ENCODE results near the gene ZNF292. TPM values are rescaled to one million over a fixed set of nuclear protein-coding genes. Genes with fewer than 3 reads are reported as not detected.

Gene ZNF292
- total RNA-seq, 1 donor from 2014 or later, result 51.7 TPM

GRCh38 chr6:87199787-87200186 lies 44.4 kb downstream of the ZNF292 start:
- H3K36me3 Mint-ChIP-seq (ENCODE audit: low read depth), result peaks cover 16% of the 10 kb centered on the region
- no peak overlapping the region for H3K4me3 Mint-ChIP-seq
- no peak overlapping the region for H3K27ac Mint-ChIP-seq
- H3K27me3 Mint-ChIP-seq (ENCODE audit: insufficient read depth), result no peaks in the 10 kb centered on the region
- no peak for DNase-seq (ENCODE audit: low spot score)
- H3K9me3 Mint-ChIP-seq, result no peaks in the 10 kb centered on the region
- intact Hi-C loops (cut with micrococcal nuclease), result loop anchor here (1.0 kb wide), 1 partner anchor 12 kb away; no protein-coding TSS in a partner anchor
- peaks cover 53% of the 10 kb centered on the region for H3K4me1 Mint-ChIP-seq (ENCODE audit: low read depth)

- H3K4me1 Mint-ChIP-seq (ENCODE audit: low read depth), result peaks cover 53% of the 10 kb centered on the region
- no peak overlapping the region for H3K4me3 Mint-ChIP-seq
- intact Hi-C loops (cut with micrococcal nuclease), result loop anchor here (1.0 kb wide), 1 partner anchor 11 kb away; no protein-coding TSS in a partner anchor
- H3K36me3 Mint-ChIP-seq (ENCODE audit: low read depth), result peaks cover 18% of the 10 kb centered on the region
- peak overlapping the region; percentile 37 for H3K27ac Mint-ChIP-seq
- no peaks in the 10 kb centered on the region for H3K9me3 Mint-ChIP-seq
- DNase-seq (ENCODE audit: low spot score), result no peak
- no peaks in the 10 kb centered on the region for H3K27me3 Mint-ChIP-seq (ENCODE audit: insufficient read depth)
These were observed 45.3 kb downstream of the ZNF292 start for GRCh38 chr6:87200469-87201175.

- no peaks in the 10 kb centered on the region for H3K27me3 Mint-ChIP-seq (ENCODE audit: insufficient read depth)
- H3K4me1 Mint-ChIP-seq (ENCODE audit: low read depth), result peaks cover 50% of the 10 kb centered on the region
- H3K27ac Mint-ChIP-seq, result peak overlapping the region; percentile 56
- H3K9me3 Mint-ChIP-seq, result no peaks in the 10 kb centered on the region
- intact Hi-C loops (cut with micrococcal nuclease), result loop anchor here (2.0 kb wide), 1 partner anchor 21 kb away; no protein-coding TSS in a partner anchor
- H3K4me3 Mint-ChIP-seq, result no peak overlapping the region
- DNase-seq (ENCODE audit: low spot score), result no peak
- peaks cover 22% of the 10 kb centered on the region for H3K36me3 Mint-ChIP-seq (ENCODE audit: low read depth)
These were observed 48.2 kb downstream of the ZNF292 start for GRCh38 chr6:87203448-87204023.

- Mint-ChIP-seq H3K4me1 (ENCODE audit: low read depth) (peaks cover 60% of the 10 kb centered on the region), H3K27ac (no peak overlapping the region), H3K4me3 (no peak overlapping the region), H3K9me3 (no peaks in the 10 kb centered on the region), H3K27me3 (ENCODE audit: insufficient read depth) (no peaks in the 10 kb centered on the region), H3K36me3 (ENCODE audit: low read depth) (peaks cover 30% of the 10 kb centered on the region)
- DNase-seq (ENCODE audit: low spot score), result no peak
- intact Hi-C loops (cut with micrococcal nuclease), result loop anchor here (2.0 kb wide), 1 partner anchor 13 kb away; no protein-coding TSS in a partner anchor
These were observed 54.4 kb downstream of the ZNF292 start for GRCh38 chr6:87209812-87210211.

GRCh38 chr6:87210979-87211378 lies 55.6 kb downstream of the ZNF292 start:
- no peak overlapping the region for H3K4me3 Mint-ChIP-seq
- no peaks in the 10 kb centered on the region for H3K9me3 Mint-ChIP-seq
- intact Hi-C loops (cut with micrococcal nuclease), result loop anchor here (1.0 to 2.0 kb wide), 4 partner anchors 11 to 56 kb away; partner anchors contain the start of gene ZNF292
- no peaks in the 10 kb centered on the region for H3K27me3 Mint-ChIP-seq (ENCODE audit: insufficient read depth)
- H3K27ac Mint-ChIP-seq, result no peak overlapping the region
- DNase-seq (ENCODE audit: low spot score), result no peak
- H3K36me3 Mint-ChIP-seq (ENCODE audit: low read depth), result peaks cover 24% of the 10 kb centered on the region
- H3K4me1 Mint-ChIP-seq (ENCODE audit: low read depth), result peaks cover 59% of the 10 kb centered on the region

- peaks cover 50% of the 10 kb centered on the region for H3K4me1 Mint-ChIP-seq (ENCODE audit: low read depth)
These were observed 57.2 kb downstream of the ZNF292 start for GRCh38 chr6:87212596-87212995.

GRCh38 chr6:87213364-87213763 lies 58.0 kb downstream of the ZNF292 start:
- intact Hi-C loops (cut with micrococcal nuclease), result no loop called here
- Mint-ChIP-seq H3K9me3 (no peaks in the 10 kb centered on the region), H3K27ac (peak overlapping the region; percentile 80), H3K4me3 (no peak overlapping the region), H3K27me3 (ENCODE audit: insufficient read depth) (no peaks in the 10 kb centered on the region), H3K36me3 (ENCODE audit: low read depth) (peaks cover 27% of the 10 kb centered on the region), H3K4me1 (ENCODE audit: low read depth) (peaks cover 48% of the 10 kb centered on the region)
- no peak for DNase-seq (ENCODE audit: low spot score)

More at GRCh38 chr6:87212596-87212995, 57.2 kb downstream of the ZNF292 start:
- no peaks in the 10 kb centered on the region for H3K27me3 Mint-ChIP-seq (ENCODE audit: insufficient read depth)
- intact Hi-C loops (cut with micrococcal nuclease), result no loop called here
- peaks cover 24% of the 10 kb centered on the region for H3K36me3 Mint-ChIP-seq (ENCODE audit: low read depth)
- no peaks in the 10 kb centered on the region for H3K9me3 Mint-ChIP-seq
- no peak for DNase-seq (ENCODE audit: low spot score)
- H3K27ac Mint-ChIP-seq, result peak overlapping the region; percentile 64
- H3K4me3 Mint-ChIP-seq, result no peak overlapping the region

- intact Hi-C loops (cut with micrococcal nuclease), result no loop called here
- no peaks in the 10 kb centered on the region for H3K27me3 Mint-ChIP-seq (ENCODE audit: insufficient read depth)
These were observed 59.5 kb downstream of the ZNF292 start for GRCh38 chr6:87214831-87215230.

GRCh38 chr6:87220997-87221396 lies 65.6 kb downstream of the ZNF292 start:
- DNase-seq (ENCODE audit: low spot score), result no peak
- intact Hi-C loops (cut with micrococcal nuclease), result loop anchor here (2.0 kb wide), 1 partner anchor 16 kb away; no protein-coding TSS in a partner anchor
- Mint-ChIP-seq H3K27ac (no peak overlapping the region), H3K27me3 (ENCODE audit: insufficient read depth) (no peaks in the 10 kb centered on the region), H3K36me3 (ENCODE audit: low read depth) (peaks cover 51% of the 10 kb centered on the region), H3K4me3 (no peak overlapping the region), H3K9me3 (no peaks in the 10 kb centered on the region), H3K4me1 (ENCODE audit: low read depth) (no peaks in the 10 kb centered on the region)

More at GRCh38 chr6:87214831-87215230, 59.5 kb downstream of the ZNF292 start:
- DNase-seq (ENCODE audit: low spot score), result no peak
- H3K4me3 Mint-ChIP-seq, result no peak overlapping the region
- no peaks in the 10 kb centered on the region for H3K9me3 Mint-ChIP-seq
- H3K36me3 Mint-ChIP-seq (ENCODE audit: low read depth), result peaks cover 27% of the 10 kb centered on the region
- peaks cover 38% of the 10 kb centered on the region for H3K4me1 Mint-ChIP-seq (ENCODE audit: low read depth)
- H3K27ac Mint-ChIP-seq, result no peak overlapping the region

GRCh38 chr6:87222676-87223075 lies 67.3 kb downstream of the ZNF292 start:
- intact Hi-C loops (cut with micrococcal nuclease), result no loop called here
- Mint-ChIP-seq H3K4me1 (ENCODE audit: low read depth) (no peaks in the 10 kb centered on the region), H3K27me3 (ENCODE audit: insufficient read depth) (no peaks in the 10 kb centered on the region), H3K4me3 (no peak overlapping the region), H3K36me3 (ENCODE audit: low read depth) (peaks cover 51% of the 10 kb centered on the region), H3K27ac (no peak overlapping the region), H3K9me3 (no peaks in the 10 kb centered on the region)
- DNase-seq (ENCODE audit: low spot score), result no peak

GRCh38 chr6:87224971-87225370 lies 69.6 kb downstream of the ZNF292 start:
- Mint-ChIP-seq H3K4me1 (ENCODE audit: low read depth) (peaks cover 4% of the 10 kb centered on the region), H3K27ac (no peak overlapping the region), H3K9me3 (no peaks in the 10 kb centered on the region), H3K4me3 (no peak overlapping the region), H3K27me3 (ENCODE audit: insufficient read depth) (no peaks in the 10 kb centered on the region), H3K36me3 (ENCODE audit: low read depth) (peaks cover 61% of the 10 kb centered on the region)
- intact Hi-C loops (cut with micrococcal nuclease), result loop anchor here (2.0 kb wide), 1 partner anchor 20 kb away; no protein-coding TSS in a partner anchor
- no peak for DNase-seq (ENCODE audit: low spot score)

- peaks cover 4% of the 10 kb centered on the region for H3K4me1 Mint-ChIP-seq (ENCODE audit: low read depth)
- intact Hi-C loops (cut with micrococcal nuclease), result loop anchor here (2.0 kb wide), 1 partner anchor 21 kb away; no protein-coding TSS in a partner anchor
- H3K36me3 Mint-ChIP-seq (ENCODE audit: low read depth), result peaks cover 60% of the 10 kb centered on the region
These were observed 70.1 kb downstream of the ZNF292 start for GRCh38 chr6:87225511-87225910.

GRCh38 chr6:87225937-87226336 lies 70.6 kb downstream of the ZNF292 start:
- DNase-seq (ENCODE audit: low spot score), result no peak
- Mint-ChIP-seq H3K4me1 (ENCODE audit: low read depth) (peaks cover 4% of the 10 kb centered on the region), H3K36me3 (ENCODE audit: low read depth) (peaks cover 57% of the 10 kb centered on the region), H3K27me3 (ENCODE audit: insufficient read depth) (no peaks in the 10 kb centered on the region), H3K27ac (no peak overlapping the region), H3K4me3 (no peak overlapping the region), H3K9me3 (no peaks in the 10 kb centered on the region)
- intact Hi-C loops (cut with micrococcal nuclease), result loop anchor here (2.0 kb wide), 1 partner anchor 21 kb away; no protein-coding TSS in a partner anchor

More at GRCh38 chr6:87225511-87225910, 70.1 kb downstream of the ZNF292 start:
- Mint-ChIP-seq H3K27me3 (ENCODE audit: insufficient read depth) (no peaks in the 10 kb centered on the region), H3K9me3 (no peaks in the 10 kb centered on the region), H3K4me3 (no peak overlapping the region), H3K27ac (no peak overlapping the region)
- no peak for DNase-seq (ENCODE audit: low spot score)

All from activated T-helper 1 cell treated with anti-CD3 and anti-CD28 coated beads, Interleukin-12 subunit alpha, Interleukin-12 subunit beta, Interleukin-2, Interleukin-4 antibody, amounts not matched to agents 30 ng/mL and 10 ng/mL and 1 ng/mL, durations not matched to agents 14 hours and 24 hours and 36 hours (primary cell).